ENCODE measurements around the gene RGP1. TPM values are rescaled to one million over a fixed set of nuclear protein-coding genes. Genes with fewer than 3 reads are reported as not detected.
A peak's percentile ranks its signal among the peaks of the same experiment; 100 is the strongest.

The RGP1 gene
- total and polyA plus RNA-seq, 9 of the 15 experiments (the other 6 are each of a cell fraction or from before 2014, with no cell fraction given), result 0.42 to 13.8 (median 6.7) TPM

GRCh38 chr9:35731415-35732184 lies 17.5 kb upstream of the RGP1 start (continued):
- no peak for TF ChIP-seq RREB1 (CRISPR knock-in tag; IDR thresholded peaks at IDR 0.05)
- TF ChIP-seq, protein P1, sequence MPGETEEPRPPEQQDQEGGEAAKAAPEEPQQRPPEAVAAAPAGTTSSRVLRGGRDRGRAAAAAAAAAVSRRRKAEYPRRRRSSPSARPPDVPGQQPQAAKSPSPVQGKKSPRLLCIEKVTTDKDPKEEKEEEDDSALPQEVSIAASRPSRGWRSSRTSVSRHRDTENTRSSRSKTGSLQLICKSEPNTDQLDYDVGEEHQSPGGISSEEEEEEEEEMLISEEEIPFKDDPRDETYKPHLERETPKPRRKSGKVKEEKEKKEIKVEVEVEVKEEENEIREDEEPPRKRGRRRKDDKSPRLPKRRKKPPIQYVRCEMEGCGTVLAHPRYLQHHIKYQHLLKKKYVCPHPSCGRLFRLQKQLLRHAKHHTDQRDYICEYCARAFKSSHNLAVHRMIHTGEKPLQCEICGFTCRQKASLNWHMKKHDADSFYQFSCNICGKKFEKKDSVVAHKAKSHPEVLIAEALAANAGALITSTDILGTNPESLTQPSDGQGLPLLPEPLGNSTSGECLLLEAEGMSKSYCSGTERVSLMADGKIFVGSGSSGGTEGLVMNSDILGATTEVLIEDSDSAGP (CRISPR knock-in tag; IDR thresholded peaks at IDR 0.05), result no peak
- TF ChIP-seq NR4A1 (CRISPR knock-in tag; IDR thresholded peaks at IDR 0.05), result no peak
- TF ChIP-seq NR4A1 (tag; IDR thresholded peaks at IDR 0.05), result no peak
- TF ChIP-seq, protein P2, sequence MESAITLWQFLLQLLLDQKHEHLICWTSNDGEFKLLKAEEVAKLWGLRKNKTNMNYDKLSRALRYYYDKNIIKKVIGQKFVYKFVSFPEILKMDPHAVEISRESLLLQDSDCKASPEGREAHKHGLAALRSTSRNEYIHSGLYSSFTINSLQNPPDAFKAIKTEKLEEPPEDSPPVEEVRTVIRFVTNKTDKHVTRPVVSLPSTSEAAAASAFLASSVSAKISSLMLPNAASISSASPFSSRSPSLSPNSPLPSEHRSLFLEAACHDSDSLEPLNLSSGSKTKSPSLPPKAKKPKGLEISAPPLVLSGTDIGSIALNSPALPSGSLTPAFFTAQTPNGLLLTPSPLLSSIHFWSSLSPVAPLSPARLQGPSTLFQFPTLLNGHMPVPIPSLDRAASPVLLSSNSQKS (CRISPR knock-in tag; IDR thresholded peaks at IDR 0.05), result no peak
- TF ChIP-seq RNF2 (IDR thresholded peaks at IDR 0.05), result no peak
- no peak for TF ChIP-seq DEAF1 (CRISPR knock-in tag; IDR thresholded peaks at IDR 0.05)
- no peak for TF ChIP-seq ZNF589 (CRISPR knock-in tag; IDR thresholded peaks at IDR 0.05; ENCODE audit: low read depth)
- TF ChIP-seq HOXB6 (CRISPR knock-in tag; IDR thresholded peaks at IDR 0.05; ENCODE audit: borderline replicate concordance), result no peak
- peak; percentile 92 for TF ChIP-seq CREM (IDR thresholded peaks at IDR 0.05; ENCODE audit: low read depth)
- TF ChIP-seq, protein P3, sequence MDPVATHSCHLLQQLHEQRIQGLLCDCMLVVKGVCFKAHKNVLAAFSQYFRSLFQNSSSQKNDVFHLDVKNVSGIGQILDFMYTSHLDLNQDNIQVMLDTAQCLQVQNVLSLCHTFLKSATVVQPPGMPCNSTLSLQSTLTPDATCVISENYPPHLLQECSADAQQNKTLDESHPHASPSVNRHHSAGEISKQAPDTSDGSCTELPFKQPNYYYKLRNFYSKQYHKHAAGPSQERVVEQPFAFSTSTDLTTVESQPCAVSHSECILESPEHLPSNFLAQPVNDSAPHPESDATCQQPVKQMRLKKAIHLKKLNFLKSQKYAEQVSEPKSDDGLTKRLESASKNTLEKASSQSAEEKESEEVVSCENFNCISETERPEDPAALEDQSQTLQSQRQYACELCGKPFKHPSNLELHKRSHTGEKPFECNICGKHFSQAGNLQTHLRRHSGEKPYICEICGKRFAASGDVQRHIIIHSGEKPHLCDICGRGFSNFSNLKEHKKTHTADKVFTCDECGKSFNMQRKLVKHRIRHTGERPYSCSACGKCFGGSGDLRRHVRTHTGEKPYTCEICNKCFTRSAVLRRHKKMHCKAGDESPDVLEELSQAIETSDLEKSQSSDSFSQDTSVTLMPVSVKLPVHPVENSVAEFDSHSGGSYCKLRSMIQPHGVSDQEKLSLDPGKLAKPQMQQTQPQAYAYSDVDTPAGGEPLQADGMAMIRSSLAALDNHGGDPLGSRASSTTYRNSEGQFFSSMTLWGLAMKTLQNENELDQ (CRISPR knock-in tag; IDR thresholded peaks at IDR 0.05; ENCODE audit: borderline replicate concordance), result no peak
- TF ChIP-seq CREB3L1 (IDR thresholded peaks at IDR 0.05; ENCODE audit: borderline replicate concordance, low read depth), result no peak
